Measurements from ENCODE around the gene SVOP. TPM values are rescaled to one million over a fixed set of nuclear protein-coding genes. Genes with fewer than 3 reads are reported as not detected.
A peak's percentile ranks its signal among the peaks of the same experiment; 100 is the strongest.

Gene SVOP
- total RNA-seq, 2 donors from 2014 or later, result not detected

DNA sequence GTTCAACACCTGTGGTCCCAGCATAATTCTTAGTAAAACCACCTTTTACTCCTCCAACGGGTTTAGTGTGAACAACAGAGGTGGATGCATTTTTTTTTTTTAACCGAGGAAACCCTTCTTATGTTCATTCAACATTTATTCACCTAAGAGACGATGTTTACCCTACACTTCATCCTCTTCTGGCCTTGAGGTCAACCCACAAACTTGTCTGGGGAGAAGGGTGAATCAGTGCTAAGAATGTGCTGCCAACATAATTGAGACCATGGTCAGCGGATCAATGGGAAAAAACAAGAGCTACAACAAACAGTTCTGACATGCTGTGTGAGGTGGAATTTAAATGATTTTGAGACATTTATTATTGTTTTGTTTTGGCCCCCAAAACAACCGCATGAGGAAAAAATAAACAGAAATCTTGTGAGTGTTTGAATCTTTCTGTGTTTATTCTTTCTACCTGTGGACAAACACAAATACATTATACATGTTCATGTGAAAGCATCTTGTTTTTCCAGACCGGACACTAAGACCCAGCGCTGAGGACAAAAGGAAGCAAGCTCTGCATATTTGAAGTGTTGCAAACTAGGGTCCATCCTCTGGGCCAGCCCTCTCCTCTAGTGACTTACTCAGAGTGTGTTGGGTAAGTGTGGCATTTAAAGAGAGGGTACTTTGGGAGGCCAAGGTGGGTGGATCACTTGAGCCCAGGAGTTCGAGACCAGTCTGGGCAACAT lies 26.4 kb upstream of the SVOP start:
- Histone ChIP-seq H3K36me3 (ENCODE audit: control insufficient read depth, insufficient read depth, low read length) (no peaks in the 10 kb centered on the region), H3K9ac (ENCODE audit: extremely low read depth, low read length, poor library complexity, severe bottlenecking) (no peak overlapping the region), H3K9me3 (ENCODE audit: control insufficient read depth, low read length) (no peaks in the 10 kb centered on the region), H3K27ac (ENCODE audit: low read depth, low read length) (no peak overlapping the region), H3K27me3 (ENCODE audit: control insufficient read depth, insufficient read depth, low read length, poor library complexity, severe bottlenecking) (peaks cover 18% of the 10 kb centered on the region), H3K4me1 (ENCODE audit: control insufficient read depth, insufficient read depth, low read length) (no peaks in the 10 kb centered on the region), H3K4me3 (ENCODE audit: low read length) (no peak overlapping the region)
- H3K27me3 Mint-ChIP-seq (ENCODE audit: insufficient read depth), result peaks cover 13% of the 10 kb centered on the region
- H3K36me3 Mint-ChIP-seq (ENCODE audit: low read depth), result no peaks in the 10 kb centered on the region
- DNase-seq, result peak; percentile 41
- WGBS, 2 experiments (ENCODE audit: insufficient coverage in 1 of 2, insufficient read length in 1 of 2), result 85 to 89% methylated on average over 5 to 8 of the region's 8 CpGs
- no peak overlapping the region for H3K4me3 Mint-ChIP-seq
- TF ChIP-seq CTCF (conservative IDR thresholded peaks at IDR 0.05), result no peak
- peaks cover 3% of the 10 kb centered on the region for H3K4me1 Mint-ChIP-seq
- H3K9me3 Mint-ChIP-seq, result no peaks in the 10 kb centered on the region
- no peak overlapping the region for H3K27ac Mint-ChIP-seq

DNA sequence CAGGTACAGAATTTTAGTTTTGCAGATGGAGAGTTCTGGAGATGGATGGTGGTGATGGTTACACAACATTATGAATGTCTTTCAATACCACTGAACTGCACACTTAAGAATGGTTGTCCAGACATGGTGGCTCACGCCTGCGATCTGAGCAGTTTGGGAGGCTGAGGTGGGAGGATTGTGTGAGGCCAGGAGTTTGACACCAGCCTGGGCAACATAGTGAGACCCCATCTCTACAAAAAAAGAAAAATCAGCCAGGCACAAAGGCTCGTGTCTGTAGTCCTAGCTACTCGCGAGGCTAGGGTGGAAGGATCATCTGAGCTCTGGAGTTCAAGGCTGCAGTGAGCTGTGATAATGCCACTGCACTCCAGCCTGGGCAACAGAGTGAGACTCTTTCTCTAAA lies 23.4 kb upstream of the SVOP start:
- Histone ChIP-seq H3K4me1 (ENCODE audit: control insufficient read depth, insufficient read depth, low read length) (no peaks in the 10 kb centered on the region), H3K4me3 (ENCODE audit: low read length) (no peak overlapping the region), H3K36me3 (ENCODE audit: control insufficient read depth, insufficient read depth, low read length) (no peaks in the 10 kb centered on the region), H3K9me3 (ENCODE audit: control insufficient read depth, low read length) (peaks cover 9% of the 10 kb centered on the region), H3K9ac (ENCODE audit: extremely low read depth, low read length, poor library complexity, severe bottlenecking) (no peak overlapping the region), H3K27ac (ENCODE audit: low read depth, low read length) (no peak overlapping the region), H3K27me3 (ENCODE audit: control insufficient read depth, insufficient read depth, low read length, poor library complexity, severe bottlenecking) (peaks cover 28% of the 10 kb centered on the region)
- Mint-ChIP-seq H3K4me1 (no peaks in the 10 kb centered on the region), H3K36me3 (ENCODE audit: low read depth) (no peaks in the 10 kb centered on the region), H3K9me3 (peaks cover 5% of the 10 kb centered on the region), H3K4me3 (no peak overlapping the region), H3K27ac (no peak overlapping the region), H3K27me3 (ENCODE audit: insufficient read depth) (peaks cover 16% of the 10 kb centered on the region)
- WGBS, 2 experiments (ENCODE audit: insufficient coverage in 1 of 2, insufficient read length in 1 of 2), result 74 to 88% methylated on average over 3 to 5 of the region's 5 CpGs
- TF ChIP-seq CTCF (conservative IDR thresholded peaks at IDR 0.05), result no peak
- peak; percentile 10 for DNase-seq

GRCh38 chr12:109036975-109037374 lies 16.1 kb upstream of the SVOP start:
- H3K36me3 Mint-ChIP-seq (ENCODE audit: low read depth), result no peaks in the 10 kb centered on the region
- DNase-seq, result no peak
- H3K4me3 ChIP-seq (ENCODE audit: low read length), result no peak overlapping the region

More at GRCh38 chr12:109036975-109037374, 16.1 kb upstream of the SVOP start:
- Mint-ChIP-seq H3K4me1 (no peaks in the 10 kb centered on the region), H3K9me3 (peaks cover 8% of the 10 kb centered on the region), H3K27me3 (ENCODE audit: insufficient read depth) (peaks cover 3% of the 10 kb centered on the region), H3K4me3 (no peak overlapping the region), H3K27ac (no peak overlapping the region)
- 94 to 100% methylated on average over 1 of the region's 1 CpG for WGBS, 2 experiments (ENCODE audit: insufficient coverage in 1 of 2, insufficient read length in 1 of 2)
- no peak for TF ChIP-seq CTCF (conservative IDR thresholded peaks at IDR 0.05)
- Histone ChIP-seq H3K4me1 (ENCODE audit: control insufficient read depth, insufficient read depth, low read length) (no peaks in the 10 kb centered on the region), H3K9me3 (ENCODE audit: control insufficient read depth, low read length) (peaks cover 9% of the 10 kb centered on the region), H3K36me3 (ENCODE audit: control insufficient read depth, insufficient read depth, low read length) (no peaks in the 10 kb centered on the region), H3K27ac (ENCODE audit: low read depth, low read length) (no peak overlapping the region), H3K27me3 (ENCODE audit: control insufficient read depth, insufficient read depth, low read length, poor library complexity, severe bottlenecking) (peaks cover 8% of the 10 kb centered on the region), H3K9ac (ENCODE audit: extremely low read depth, low read length, poor library complexity, severe bottlenecking) (no peak overlapping the region)
